Measurements from ENCODE around the gene LDLRAD2. TPM values are rescaled to one million over a fixed set of nuclear protein-coding genes. Genes with fewer than 3 reads are reported as not detected.

LDLRAD2 gene
- total RNA-seq, 1 donor from 2014 or later, result not detected

GRCh38 chr1:21836729-21837128 lies 24.7 kb downstream of the LDLRAD2 start:
- no peak overlapping the region for H3K27ac ChIP-seq
- H3K4me3 ChIP-seq, result no peak overlapping the region
- H3K9me3 ChIP-seq, result no peaks in the 10 kb centered on the region
- no peaks in the 10 kb centered on the region for H3K27me3 ChIP-seq
- TF ChIP-seq CTCF (IDR thresholded peaks at IDR 0.05), result no peak
- TF ChIP-seq POLR2A (IDR thresholded peaks at IDR 0.05), result no peak
- no peak for TF ChIP-seq POLR2AphosphoS5 (IDR thresholded peaks at IDR 0.05; ENCODE audit: insufficient read depth in 1 of 2, low read depth in 1 of 2)
- H3K4me1 ChIP-seq, result no peaks in the 10 kb centered on the region
- intact Hi-C loops (cut with DNase I), result no loop called here
- H3K36me3 ChIP-seq, result peaks cover 13 to 92% of the 10 kb centered on the region in 2 donors
- DNase-seq (ENCODE audit: extremely low spot score in 2 of 2), result no peak

- no peaks in the 10 kb centered on the region for H3K9me3 ChIP-seq
- no peak for TF ChIP-seq POLR2AphosphoS5 (IDR thresholded peaks at IDR 0.05; ENCODE audit: insufficient read depth in 1 of 2, low read depth in 1 of 2)
- TF ChIP-seq CTCF (IDR thresholded peaks at IDR 0.05), result no peak
- TF ChIP-seq POLR2A (IDR thresholded peaks at IDR 0.05), result no peak
- H3K27me3 ChIP-seq, result no peaks in the 10 kb centered on the region
- no peak overlapping the region for H3K27ac ChIP-seq
- intact Hi-C loops (cut with DNase I), result no loop called here
- H3K4me3 ChIP-seq, result no peak overlapping the region
- H3K4me1 ChIP-seq, result no peaks in the 10 kb centered on the region
- H3K36me3 ChIP-seq, result peaks cover 13 to 92% of the 10 kb centered on the region in 2 donors
- DNase-seq (ENCODE audit: extremely low spot score in 2 of 2), result no peak
Measured at GRCh38 chr1:21837476-21837875, 25.4 kb downstream of the LDLRAD2 start.

GRCh38 chr1:21838359-21839157 lies 26.5 kb downstream of the LDLRAD2 start:
- Histone ChIP-seq H3K27me3 (no peaks in the 10 kb centered on the region), H3K36me3 (peaks cover 13 to 92% of the 10 kb centered on the region in 2 donors), H3K9me3 (no peaks in the 10 kb centered on the region), H3K4me3 (no peak overlapping the region), H3K4me1 (no peaks in the 10 kb centered on the region), H3K27ac (no peak overlapping the region)
- no peak for TF ChIP-seq CTCF (IDR thresholded peaks at IDR 0.05)
- TF ChIP-seq POLR2A (IDR thresholded peaks at IDR 0.05), result no peak
- TF ChIP-seq POLR2AphosphoS5 (IDR thresholded peaks at IDR 0.05; ENCODE audit: insufficient read depth in 1 of 2, low read depth in 1 of 2), result no peak
- no peak for DNase-seq (ENCODE audit: extremely low spot score in 2 of 2)
- intact Hi-C loops (cut with DNase I), result no loop called here

- TF ChIP-seq POLR2AphosphoS5 (IDR thresholded peaks at IDR 0.05; ENCODE audit: insufficient read depth in 1 of 2, low read depth in 1 of 2) (no peak), POLR2A (IDR thresholded peaks at IDR 0.05) (no peak), CTCF (IDR thresholded peaks at IDR 0.05) (no peak)
- Histone ChIP-seq H3K27me3 (no peaks in the 10 kb centered on the region), H3K36me3 (peaks cover 13 to 92% of the 10 kb centered on the region in 2 donors), H3K4me1 (no peaks in the 10 kb centered on the region), H3K4me3 (no peak overlapping the region), H3K9me3 (no peaks in the 10 kb centered on the region), H3K27ac (no peak overlapping the region)
- no peak for DNase-seq (ENCODE audit: extremely low spot score in 2 of 2)
- intact Hi-C loops (cut with DNase I), result no loop called here
Measured at GRCh38 chr1:21839337-21840037, 27.4 kb downstream of the LDLRAD2 start.

- intact Hi-C loops (cut with DNase I), result no loop called here
- H3K9me3 ChIP-seq, result no peaks in the 10 kb centered on the region
- H3K4me1 ChIP-seq, result no peaks in the 10 kb centered on the region
- H3K4me3 ChIP-seq, result no peak overlapping the region
- DNase-seq (ENCODE audit: extremely low spot score in 2 of 2), result no peak
- H3K27me3 ChIP-seq, result no peaks in the 10 kb centered on the region
- no peak overlapping the region for H3K27ac ChIP-seq
- peaks cover 8 to 92% of the 10 kb centered on the region in 2 donors for H3K36me3 ChIP-seq
- TF ChIP-seq CTCF (IDR thresholded peaks at IDR 0.05) (no peak), POLR2AphosphoS5 (IDR thresholded peaks at IDR 0.05; ENCODE audit: insufficient read depth in 1 of 2, low read depth in 1 of 2) (no peak)
Measured at GRCh38 chr1:21840981-21841380, 28.9 kb downstream of the LDLRAD2 start.

Measured in vagina (tissue), 2 donors.